Progenitor cell of endocrine pancreas (in vitro differentiated cells): Measurements from ENCODE around the gene IL1A. TPM values are rescaled to one million over a fixed set of nuclear protein-coding genes. Genes with fewer than 3 reads are reported as not detected.

ENCODE experiments used
- DNase-seq: peaks from one replicate; pipeline ENCODE4 v3.0.0; 2021; ENCODE audit warnings: low spot score; ENCODE audit not compliant: unreplicated experiment
- H3K27ac Mint-ChIP-seq: 2 replicates; pipeline ENCODE4 v1.8.0; 2021; ENCODE audit warnings: mild to moderate bottlenecking, moderate library complexity, mixed read lengths
- H3K27me3 Mint-ChIP-seq: 2 replicates; pipeline ENCODE4 v1.8.0; 2021; ENCODE audit warnings: mixed read lengths
- H3K36me3 Mint-ChIP-seq: 2 replicates; pipeline ENCODE4 v1.8.0; 2022; ENCODE audit warnings: mixed read lengths; ENCODE audit not compliant: insufficient read depth
- H3K4me1 Mint-ChIP-seq: 2 replicates; pipeline ENCODE4 v1.8.0; 2021; ENCODE audit warnings: low read depth, mixed read lengths
- H3K4me3 Mint-ChIP-seq: 2 replicates; pipeline ENCODE4 v1.8.0; 2021; ENCODE audit warnings: low read depth, mild to moderate bottlenecking, moderate library complexity, mixed read lengths
- H3K9me3 Mint-ChIP-seq: 2 replicates; pipeline ENCODE4 v1.8.0; 2021; ENCODE audit warnings: low read depth, mixed read lengths
- CTCF ChIP-seq: fragments of 200-600 bp; sonication (generic); IDR thresholded peaks from one replicate; pipeline ENCODE4 v1.5.0; 2021; ENCODE audit warnings: antibody characterized with exemption, mild to moderate bottlenecking; ENCODE audit not compliant: unreplicated experiment
- total RNA-seq: library from RNA; stranded (reverse); gene quantifications from 2 replicates; pipeline ENCODE4 v1.2.1, GENCODE V29; 2021

The IL1A gene
- total RNA-seq, 1 donor from 2014 or later, result 0.12 TPM

DNA sequence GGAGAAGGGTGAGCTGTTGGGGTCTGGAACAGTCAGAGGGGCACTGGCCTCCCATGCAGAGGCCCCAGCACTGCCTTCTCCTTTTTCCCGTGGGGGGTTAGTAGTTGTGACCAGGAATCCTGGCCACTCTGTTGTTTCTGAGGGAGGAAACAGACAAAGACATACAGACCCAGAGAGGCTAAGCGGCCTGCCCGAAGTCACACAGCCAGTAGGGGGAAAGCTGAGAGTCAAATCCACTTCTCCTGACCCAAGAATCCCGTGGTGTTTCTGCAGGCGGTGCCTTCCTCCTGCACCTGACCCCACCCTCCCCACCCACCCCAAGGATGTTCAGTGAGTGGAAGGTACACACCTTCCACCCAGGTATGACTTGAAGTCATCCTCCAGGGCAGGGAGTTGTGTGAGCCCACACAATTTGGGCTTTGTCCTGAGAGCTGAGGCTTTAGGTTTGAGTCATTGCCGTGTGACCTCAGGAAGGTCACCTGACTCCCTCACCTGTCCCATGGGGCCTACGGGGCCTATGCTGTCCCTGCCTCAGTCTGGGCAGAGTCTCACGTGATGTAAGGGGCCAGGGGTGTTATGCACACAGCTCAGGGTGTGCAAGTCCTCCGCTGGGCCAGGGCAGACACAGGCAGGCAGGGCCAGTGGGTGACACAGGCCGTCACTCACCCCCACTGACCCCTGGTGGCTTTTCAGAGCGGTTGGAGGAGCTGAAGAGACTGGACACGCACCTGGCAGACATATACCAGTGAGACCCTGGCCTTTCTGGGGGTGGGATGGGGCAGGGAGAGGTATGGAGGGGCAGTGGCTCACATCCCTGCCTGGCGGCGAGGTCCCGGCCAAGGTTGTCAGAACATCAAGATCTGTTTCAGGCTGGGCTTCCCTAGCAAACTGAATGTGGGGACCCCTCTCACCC lies 58.5 kb downstream of the IL1A start:
- H3K4me1 Mint-ChIP-seq, result no peaks in the 10 kb centered on the region
- peak overlapping the region; percentile 37 for H3K27ac Mint-ChIP-seq
- H3K4me3 Mint-ChIP-seq, result no peak overlapping the region
- no peaks in the 10 kb centered on the region for H3K36me3 Mint-ChIP-seq
- H3K27me3 Mint-ChIP-seq, result peaks cover 12% of the 10 kb centered on the region
- DNase-seq, result no peak
- no peaks in the 10 kb centered on the region for H3K9me3 Mint-ChIP-seq
- no peak for TF ChIP-seq CTCF

DNA sequence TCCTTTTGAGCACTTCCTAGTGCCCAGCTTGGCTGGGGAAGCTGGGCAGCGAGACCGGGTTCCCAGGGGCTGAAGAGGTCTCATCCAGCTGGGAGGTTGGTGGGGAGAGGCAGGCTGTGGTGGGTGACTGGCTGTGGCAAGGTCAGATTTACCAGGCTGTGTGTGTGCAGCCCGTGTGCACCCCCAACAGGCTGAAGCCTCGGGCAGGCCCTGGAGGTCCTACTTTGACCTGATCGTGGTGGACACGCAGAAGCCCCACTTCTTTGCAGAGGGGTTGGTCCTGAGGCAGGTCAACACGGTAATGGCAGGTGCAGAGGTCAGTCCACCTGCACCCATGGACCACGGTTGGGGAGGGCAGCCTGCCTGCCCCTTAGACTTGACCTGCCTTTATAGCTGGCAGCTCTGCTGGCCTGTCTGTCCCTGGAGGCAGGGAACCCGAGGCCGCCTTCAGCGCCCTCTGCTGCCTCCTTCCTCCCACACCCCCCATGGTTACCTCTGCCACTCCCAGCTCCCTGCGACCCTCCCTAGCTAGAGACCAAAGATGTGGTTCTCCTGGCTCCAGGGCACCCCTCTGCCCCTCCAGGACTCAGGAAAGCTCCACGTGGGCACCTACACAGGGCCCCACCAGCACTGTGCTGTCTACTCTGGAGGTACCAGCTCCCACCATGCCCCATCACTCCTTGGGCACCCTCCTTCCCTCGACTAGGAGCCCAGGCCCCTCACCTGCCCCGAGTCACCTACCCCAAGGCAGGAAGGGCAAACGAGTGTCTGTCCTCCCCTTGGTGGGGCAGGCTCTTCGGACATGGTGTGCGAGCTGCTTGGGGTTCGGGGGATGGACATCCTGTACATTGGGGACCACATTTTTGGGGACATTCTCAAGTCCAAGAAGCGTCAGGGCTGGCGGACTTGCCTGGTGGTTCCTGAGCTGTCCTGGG lies 59.4 kb downstream of the IL1A start:
- Mint-ChIP-seq H3K4me1 (no peaks in the 10 kb centered on the region), H3K36me3 (no peaks in the 10 kb centered on the region), H3K27me3 (peaks cover 10% of the 10 kb centered on the region), H3K9me3 (no peaks in the 10 kb centered on the region), H3K4me3 (no peak overlapping the region), H3K27ac (no peak overlapping the region)
- DNase-seq, result no peak
- no peak for TF ChIP-seq CTCF

DNA sequence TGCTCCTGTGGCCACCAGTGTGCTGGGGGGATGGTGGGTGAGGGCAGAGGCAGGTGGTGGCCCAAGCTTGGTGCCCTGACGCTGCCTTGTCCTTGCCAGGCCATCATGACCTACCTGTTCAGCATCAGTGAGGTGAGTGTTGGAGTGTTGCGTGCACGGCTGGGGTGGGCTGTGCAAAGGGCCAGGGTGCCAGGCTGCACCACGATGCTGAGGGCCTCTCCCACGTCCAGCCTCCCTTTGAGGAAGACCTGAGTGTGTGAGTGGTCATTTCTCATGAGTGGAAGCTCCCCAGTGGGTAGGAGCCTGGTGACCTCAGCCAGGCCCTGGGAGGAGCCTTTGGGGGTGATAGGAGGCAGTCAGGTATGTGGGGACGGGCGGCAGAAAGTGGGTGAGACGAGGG lies 60.3 kb downstream of the IL1A start:
- H3K4me3 Mint-ChIP-seq, result no peak overlapping the region
- DNase-seq, result no peak
- H3K9me3 Mint-ChIP-seq, result no peaks in the 10 kb centered on the region
- peaks cover 10% of the 10 kb centered on the region for H3K27me3 Mint-ChIP-seq
- H3K4me1 Mint-ChIP-seq, result no peaks in the 10 kb centered on the region
- no peak for TF ChIP-seq CTCF
- no peaks in the 10 kb centered on the region for H3K36me3 Mint-ChIP-seq
- no peak overlapping the region for H3K27ac Mint-ChIP-seq

Other genes with a start within 250 kb of the IL1A start
- gene POLR1B, start 242.0 kb downstream of the IL1A start, total RNA-seq, result 31.4 and 35.9 TPM in 2 replicates
- gene CHCHD5, start 199.9 kb downstream of the IL1A start, total RNA-seq, result 37.0 and 38.4 TPM in 2 replicates
- gene SLC20A1, start 138.6 kb downstream of the IL1A start, total RNA-seq, result 56.0 and 62.0 TPM in 2 replicates
- gene NT5DC4, start 63.5 kb downstream of the IL1A start, total RNA-seq, result not detected in 2 replicates
- 10.3 and 11.5 TPM in 2 replicates for gene CKAP2L, start 19.9 kb downstream of the IL1A start, total RNA-seq
- gene IL1B, start 52.3 kb upstream of the IL1A start, total RNA-seq, result not detected in 2 replicates
- gene IL37, start 126.7 kb upstream of the IL1A start, total RNA-seq, result not detected in 2 replicates
- gene IL36G, start 193.5 kb upstream of the IL1A start, total RNA-seq, result not detected in 2 replicates
- not detected in 2 replicates for gene IL36A, start 221.0 kb upstream of the IL1A start, total RNA-seq